Measurements from ENCODE around the gene SCUBE1.

SCUBE1 gene

DNA sequence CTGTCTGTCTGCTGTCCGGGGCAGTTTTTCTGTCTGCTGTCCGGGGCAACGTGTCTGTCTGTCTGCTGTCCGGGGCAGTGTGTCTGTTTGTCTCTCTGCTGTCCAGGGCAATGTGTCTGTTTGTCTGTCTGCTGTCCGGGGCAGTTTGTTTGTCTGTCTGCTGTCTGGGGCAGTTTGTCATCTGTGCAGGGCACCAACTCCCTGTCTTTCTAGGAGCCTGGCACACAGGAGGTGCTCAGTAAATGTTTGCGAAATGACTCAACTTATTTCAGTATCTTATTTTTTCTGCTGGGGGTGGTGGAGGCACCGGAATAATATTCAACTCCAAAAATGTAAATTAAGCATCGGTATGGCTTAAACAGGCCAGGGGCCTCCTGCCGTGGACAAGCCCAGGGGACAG, 144.2 kb downstream of the SCUBE1 start:
- in situ Hi-C loops (cut with MboI; ENCODE audit: low pct_unique_long_range_greater_than_20kb, low sequenced_read_pairs): no loop called here
- no peak for DNase-seq

DNA sequence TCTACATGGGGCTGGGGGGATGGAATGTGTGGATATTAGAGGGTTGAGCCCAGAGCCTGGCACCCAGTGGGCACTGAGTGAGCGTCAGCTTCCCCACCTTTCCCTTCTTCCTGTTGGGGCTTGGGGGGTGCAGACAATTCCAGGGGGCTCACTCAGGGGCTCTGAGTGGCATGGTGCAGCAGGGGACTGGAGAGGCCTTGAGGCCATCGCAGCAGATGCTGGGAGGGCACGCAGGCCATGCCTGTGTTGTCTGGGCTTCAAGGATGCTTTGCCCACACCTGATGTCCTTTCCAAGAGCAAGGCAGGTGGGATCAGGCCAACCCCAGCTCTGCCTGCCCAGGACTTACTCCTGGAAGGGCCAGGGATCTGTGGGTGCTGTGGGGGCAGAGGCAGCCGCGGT, 145.0 kb downstream of the SCUBE1 start:
- in situ Hi-C loops (cut with MboI; ENCODE audit: low pct_unique_long_range_greater_than_20kb, low sequenced_read_pairs): no loop called here
- DNase-seq: no peak

DNA sequence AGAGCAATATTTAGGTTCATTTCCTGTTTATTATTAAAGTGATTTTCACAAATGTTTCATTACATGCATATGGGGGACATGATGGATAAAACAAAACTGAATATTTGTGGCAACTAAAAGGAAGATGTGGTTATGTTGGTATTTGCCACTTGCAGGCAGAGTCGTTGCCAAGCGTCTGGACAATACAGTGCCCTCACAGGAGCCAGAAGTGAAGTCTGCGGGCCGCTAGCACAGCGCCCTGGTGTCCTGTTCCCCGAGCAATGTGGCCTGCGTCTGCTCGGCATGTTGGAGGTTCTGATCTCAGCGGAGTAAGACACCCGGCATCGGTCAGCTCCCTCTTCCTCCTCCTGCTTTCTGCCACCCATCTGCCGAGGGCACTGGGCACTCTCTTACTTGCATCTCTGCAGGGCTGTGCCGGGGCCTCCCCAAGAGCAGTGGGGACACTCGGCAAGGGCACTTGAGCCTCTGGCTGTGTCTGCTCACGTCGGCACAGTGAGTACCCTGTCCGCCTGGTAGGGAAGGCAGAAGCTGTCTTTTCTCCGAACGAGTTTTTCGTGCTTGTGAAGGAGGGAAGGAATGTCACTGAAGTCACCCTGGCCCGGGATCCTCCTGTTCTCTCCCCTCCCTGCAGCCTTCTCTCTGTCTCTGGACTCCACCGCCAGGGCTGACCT, 145.8 kb downstream of the SCUBE1 start:
- no peak for DNase-seq
- in situ Hi-C loops (cut with MboI; ENCODE audit: low pct_unique_long_range_greater_than_20kb, low sequenced_read_pairs): no loop called here

DNA sequence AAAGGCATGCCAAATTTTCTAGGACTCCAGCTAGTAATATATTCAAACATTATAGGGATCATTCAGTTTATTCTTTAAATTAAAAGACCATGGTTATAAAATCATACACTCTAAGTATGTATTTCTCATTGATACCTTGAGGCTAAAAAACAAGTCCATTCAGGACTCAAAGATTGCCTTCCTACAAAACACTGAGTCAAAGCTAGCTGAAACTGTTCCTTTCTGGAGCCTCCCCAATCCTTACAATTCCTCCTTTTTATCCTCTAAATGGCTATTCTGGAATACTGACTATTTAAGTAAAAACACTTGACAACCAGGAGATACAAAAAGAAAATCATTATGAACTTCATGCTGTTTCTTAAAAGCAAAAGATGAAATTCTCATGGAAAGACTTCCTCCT, 151.3 kb downstream of the SCUBE1 start:
- DNase-seq: no peak
- in situ Hi-C loops (cut with MboI; ENCODE audit: low pct_unique_long_range_greater_than_20kb, low sequenced_read_pairs): no loop called here

DNA sequence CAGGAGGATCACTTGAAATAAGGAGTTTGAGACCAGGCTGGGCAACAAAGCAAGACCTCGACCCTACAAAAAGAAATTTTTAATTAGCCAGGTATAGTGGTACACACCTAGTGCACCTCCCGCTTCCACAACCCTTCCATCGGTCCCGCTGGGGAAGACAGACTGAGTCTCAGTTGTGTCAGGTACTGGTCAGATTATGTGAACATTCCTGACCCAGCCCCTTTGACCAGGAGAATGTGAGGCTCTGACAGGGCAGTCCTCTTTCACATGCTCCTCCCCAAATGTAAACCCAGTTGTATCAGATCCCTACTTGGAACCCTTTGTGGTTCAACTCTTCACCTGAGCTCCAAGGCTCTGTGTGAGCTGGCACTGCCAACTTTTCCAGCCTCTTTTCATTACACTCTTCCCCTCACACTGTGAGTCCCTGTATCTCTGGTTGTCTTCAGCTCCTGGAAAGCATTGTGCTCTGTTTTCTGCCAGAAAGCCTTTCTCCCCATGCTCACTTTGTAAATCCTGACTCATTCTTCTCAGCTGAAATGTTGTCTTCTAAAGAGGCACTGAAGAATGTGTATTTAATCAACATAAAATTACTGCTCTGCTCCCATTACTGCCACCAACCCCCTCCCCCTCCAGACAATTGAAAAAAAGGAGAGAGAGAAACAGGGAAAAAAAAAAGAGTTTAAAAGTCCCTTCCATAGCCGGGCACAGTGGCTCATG, 154.2 kb downstream of the SCUBE1 start:
- in situ Hi-C loops (cut with MboI; ENCODE audit: low pct_unique_long_range_greater_than_20kb, low sequenced_read_pairs): no loop called here
- DNase-seq: no peak

DNA sequence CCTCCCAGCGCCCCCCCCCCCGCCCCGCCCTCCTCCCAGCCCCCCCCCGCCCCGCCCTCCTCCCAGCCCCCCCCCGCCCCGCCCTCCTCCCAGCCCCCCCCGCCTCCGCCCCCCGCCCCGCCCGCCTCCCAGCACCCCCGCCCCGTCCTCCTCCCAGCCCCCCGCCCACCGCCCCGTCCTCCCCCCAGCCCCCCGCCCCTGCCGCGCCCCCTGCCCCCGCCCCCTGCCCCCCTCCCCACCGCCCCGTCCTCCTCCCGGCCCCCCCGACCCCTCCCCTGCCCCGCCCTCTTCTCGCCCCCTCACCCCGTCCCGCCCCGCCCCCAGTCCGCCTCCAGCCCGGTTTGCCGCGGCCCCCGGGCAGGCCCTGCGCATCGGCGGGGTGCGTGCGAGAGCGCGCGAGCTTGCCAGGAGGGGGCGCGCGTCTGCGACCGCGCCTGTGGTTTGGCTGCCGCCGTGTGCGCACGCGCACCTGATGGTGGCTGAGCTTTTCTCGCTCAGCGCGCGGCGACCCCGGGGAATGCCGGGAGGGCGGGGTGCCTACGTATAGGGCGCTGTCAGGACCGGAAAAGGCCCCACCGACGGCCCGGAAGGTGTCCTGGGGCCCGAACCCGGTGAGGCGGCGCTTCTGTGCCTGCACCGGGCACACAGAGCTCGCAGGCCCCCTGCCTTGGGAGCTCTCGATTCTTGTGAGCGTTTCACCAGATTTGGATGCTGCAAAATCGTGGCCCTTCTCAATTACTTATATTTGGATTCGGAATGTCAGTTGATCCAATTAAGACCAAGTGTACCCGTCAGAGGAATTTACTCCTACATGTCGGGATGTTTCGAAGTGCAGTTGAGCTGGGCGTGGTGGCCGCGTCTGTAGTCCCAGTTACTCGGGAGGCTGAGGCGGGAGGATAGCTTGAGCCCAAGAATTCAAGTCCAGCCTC, 155.7 kb downstream of the SCUBE1 start:
- in situ Hi-C loops (cut with MboI; ENCODE audit: low pct_unique_long_range_greater_than_20kb, low sequenced_read_pairs): no loop called here

DNA sequence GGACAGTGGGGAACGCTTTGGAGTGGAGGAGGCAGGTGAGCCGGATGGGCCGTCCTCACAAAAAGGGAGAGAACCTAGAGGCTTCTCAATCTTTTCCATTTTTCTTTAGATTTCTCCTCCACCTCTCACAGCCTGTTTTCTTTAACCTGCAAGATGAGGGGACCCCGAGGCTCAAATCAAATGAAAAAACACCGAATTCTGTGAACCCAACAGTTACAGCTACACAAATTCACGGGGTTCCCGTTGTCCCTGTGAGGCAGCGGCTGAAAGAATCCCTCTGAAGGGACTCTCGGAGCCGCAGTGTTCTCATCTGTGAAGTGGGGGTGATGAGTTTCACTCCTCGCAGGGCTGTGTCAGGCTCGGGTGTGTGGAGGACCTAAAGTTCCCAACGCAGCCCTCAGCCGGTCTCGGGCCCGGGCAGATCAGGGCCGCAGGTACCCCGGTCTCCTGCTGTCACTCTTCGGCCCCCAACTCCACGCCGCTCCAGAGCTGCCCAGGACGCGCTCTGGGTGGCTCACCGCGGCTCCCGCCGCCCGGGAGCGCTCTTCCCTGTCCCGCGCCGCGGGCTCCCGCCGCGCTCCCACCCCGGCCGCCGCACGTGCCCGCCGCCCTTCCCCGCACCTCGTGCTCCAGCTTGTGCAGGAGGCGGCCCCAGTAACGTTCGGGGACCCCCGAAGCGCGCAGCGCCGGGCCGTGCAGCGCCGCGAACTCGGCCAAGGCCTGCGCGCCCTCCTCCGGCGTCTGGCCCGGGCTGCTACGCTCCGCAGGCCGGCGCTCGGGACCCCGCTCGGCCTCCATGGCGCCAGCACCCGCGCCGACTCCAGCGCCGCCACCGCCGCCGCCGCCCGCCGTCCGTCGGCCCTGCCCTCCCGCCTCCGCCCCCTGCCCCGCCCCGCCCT, 156.7 kb downstream of the SCUBE1 start, which contains the start of gene TTLL12:
Gene TTLL12 (minus strand): TSS at position 863 of the 899 bp plus-strand sequence. CDS start 65 bp downstream, at position 798.
- in situ Hi-C loops (cut with MboI; ENCODE audit: low pct_unique_long_range_greater_than_20kb, low sequenced_read_pairs): no loop called here
- peak; percentile 45 for DNase-seq

More for the DNA sequence above, 155.7 kb downstream of the SCUBE1 start:
- peak; percentile 97 for DNase-seq

DNA sequence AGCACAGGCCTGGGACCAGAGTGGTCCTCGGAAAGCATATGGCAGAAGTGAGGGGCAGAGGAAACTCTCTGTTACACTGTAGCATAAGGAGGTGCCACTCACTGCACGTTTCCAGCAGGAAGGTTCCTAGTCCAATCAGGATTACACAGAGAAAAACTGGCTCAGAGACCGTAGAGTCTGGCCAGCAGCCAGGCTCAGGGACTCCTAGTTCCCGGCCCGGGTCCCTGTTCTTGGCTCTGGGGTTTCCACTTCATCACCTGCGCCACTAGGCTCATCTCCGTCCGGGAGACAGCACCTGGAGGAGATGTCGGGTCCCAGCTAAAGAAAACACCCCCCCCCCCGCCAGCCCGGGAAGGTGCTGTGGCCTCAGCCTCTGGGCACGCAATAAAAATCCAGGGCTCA, 157.3 kb downstream of the SCUBE1 start:
- in situ Hi-C loops (cut with MboI; ENCODE audit: low pct_unique_long_range_greater_than_20kb, low sequenced_read_pairs): no loop called here
- DNase-seq: peak; percentile 14

DNA sequence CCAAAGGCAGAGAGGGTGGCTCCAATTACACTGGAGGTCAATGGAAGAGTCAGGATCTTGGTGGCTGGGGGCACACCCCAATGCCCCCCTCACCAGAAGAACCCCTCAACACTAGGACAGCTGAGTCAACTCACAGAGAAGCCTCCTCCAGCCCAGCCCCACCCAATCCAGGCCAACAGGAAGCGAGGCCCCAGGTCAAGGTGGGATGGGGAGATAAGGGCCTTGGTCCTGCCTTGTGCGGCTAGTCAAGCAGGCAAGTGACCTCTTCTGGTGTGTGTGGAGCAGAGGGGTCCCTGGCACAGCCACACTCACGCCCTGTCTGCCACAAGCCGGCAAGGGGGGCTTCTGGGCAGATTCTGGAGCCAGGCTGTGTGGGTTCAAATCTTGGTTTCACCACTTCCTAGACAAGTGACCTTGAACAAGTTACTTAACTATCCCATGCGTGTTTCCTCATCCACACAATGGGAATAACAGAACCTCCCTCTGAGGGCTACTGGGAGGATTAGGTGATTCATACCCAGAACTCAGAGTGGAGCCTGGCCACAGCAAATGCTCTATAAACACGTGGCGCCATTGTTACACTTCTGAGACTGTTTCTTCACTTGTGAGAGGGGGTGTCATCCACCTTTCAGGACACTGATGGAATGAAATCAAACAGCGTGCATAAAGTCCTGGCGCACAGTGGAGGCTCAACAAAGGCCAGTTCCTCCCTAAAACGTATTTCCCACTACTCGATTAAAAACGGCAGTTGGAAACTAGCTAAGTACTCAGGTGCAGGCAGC, 159.5 kb downstream of the SCUBE1 start:
- in situ Hi-C loops (cut with MboI; ENCODE audit: low pct_unique_long_range_greater_than_20kb, low sequenced_read_pairs): no loop called here
- peak; percentile 14 for DNase-seq

DNA sequence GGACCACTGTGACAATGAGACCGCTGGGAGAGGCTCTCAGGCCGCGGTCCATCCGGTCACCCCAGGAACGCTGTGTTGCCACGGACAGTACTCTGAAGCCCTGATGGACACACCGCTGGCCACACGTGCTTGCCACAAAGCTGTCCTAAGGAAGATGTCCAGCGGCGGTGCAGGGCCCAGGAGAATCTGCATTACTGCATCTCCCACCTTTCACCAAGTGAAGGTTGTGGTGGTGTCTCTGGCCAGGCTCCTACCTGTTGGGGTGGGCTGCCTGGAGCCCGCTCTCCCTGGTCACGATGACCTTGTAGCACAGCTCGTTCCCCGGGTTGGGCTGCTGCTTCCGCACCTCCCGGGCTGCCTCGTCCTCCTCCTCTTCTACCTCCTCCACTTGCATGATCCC, 160.4 kb downstream of the SCUBE1 start:
- in situ Hi-C loops (cut with MboI; ENCODE audit: low pct_unique_long_range_greater_than_20kb, low sequenced_read_pairs): no loop called here
- no peak for DNase-seq

DNA sequence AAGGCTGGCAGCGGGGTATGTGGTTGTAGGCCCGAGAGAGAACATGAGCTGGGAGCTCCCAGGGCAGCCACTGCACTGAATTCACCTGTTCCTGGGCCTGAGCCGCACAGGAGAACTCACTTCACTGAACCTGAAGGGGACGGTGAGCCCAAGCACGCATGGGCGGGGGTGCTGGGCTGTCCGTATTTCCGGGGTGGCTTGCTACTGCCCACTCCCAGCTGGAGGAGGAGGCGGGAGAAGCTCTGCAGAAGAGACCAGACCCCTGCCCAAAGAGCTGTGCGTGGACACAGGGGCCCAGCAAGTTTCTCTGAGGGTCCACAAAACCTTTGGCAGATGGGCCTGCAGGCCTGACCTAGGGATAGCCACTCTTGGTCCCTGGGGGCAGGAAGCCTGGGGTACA, 161.1 kb downstream of the SCUBE1 start:
- DNase-seq: no peak
- in situ Hi-C loops (cut with MboI; ENCODE audit: low pct_unique_long_range_greater_than_20kb, low sequenced_read_pairs): no loop called here

DNA sequence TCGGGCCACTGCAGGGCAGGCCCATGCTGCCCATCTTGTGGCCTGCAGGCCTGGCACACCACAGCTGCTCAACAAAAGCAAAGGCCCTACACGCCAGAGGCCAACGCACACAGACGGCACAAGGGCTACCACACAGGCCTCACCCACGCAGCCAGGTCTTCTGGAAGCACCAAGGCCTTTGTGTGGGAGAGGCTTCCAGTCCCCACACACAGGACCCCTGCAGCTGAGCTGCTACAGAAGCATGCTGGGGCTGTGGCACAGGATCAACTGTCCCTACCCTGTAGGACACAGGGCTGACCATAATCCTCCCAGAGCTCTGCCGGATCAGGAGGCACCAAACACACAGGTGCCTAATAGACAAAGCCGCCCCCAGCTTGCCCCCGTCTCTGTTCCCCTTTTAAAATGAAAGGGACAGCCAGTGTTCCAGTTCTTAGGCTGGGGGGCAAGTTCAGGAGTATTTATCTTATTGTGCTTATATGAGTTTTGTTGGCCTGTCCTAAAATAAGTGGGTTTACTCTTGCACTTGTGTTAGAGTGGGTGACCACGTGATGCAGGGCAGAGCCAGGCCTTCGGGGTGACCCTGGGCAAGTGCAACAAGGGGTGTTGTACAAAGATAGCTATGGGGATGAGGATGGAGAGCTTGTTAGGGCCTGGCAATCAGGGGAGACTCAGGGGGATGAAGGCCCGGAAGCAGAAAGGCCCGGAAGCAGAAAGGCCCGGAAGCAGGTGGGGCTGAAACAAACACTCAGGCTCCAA, 161.7 kb downstream of the SCUBE1 start:
- in situ Hi-C loops (cut with MboI; ENCODE audit: low pct_unique_long_range_greater_than_20kb, low sequenced_read_pairs): no loop called here
- DNase-seq: no peak

DNA sequence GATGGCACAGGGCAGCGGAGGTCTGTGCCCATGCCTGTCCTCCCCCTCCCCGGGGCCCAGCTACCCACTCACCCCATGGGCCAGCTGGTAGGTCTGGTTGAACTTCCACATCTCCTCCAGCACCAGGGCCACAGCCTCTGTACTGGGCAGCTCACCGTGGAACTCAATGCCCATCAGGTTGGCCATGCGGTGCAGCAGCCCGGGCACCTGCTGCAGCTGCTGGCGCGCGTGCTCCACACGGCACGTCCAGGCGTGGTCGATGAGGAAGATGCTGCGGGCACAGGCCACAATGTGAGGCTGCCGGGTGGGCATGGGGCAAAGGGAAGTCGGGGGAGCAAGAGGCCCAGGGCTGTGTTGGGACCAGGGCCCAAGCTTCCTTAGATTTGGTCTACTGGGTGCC, 162.5 kb downstream of the SCUBE1 start:
- in situ Hi-C loops (cut with MboI; ENCODE audit: low pct_unique_long_range_greater_than_20kb, low sequenced_read_pairs): no loop called here
- DNase-seq: no peak

DNA sequence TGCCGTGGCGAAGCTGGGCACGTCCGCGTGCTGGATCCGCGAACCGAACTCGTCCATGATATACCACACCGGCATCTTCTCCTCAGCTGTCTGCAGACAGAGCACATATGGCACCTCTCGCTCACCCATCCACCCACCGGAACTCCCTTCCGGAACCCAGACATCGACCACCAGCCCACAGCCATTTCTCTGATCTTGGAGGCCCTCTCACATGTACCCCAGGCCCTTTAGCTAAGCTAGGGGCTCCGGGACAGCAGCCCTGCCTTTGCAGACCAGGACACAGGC, 163.3 kb downstream of the SCUBE1 start:
- in situ Hi-C loops (cut with MboI; ENCODE audit: low pct_unique_long_range_greater_than_20kb, low sequenced_read_pairs): no loop called here
- DNase-seq: no peak

DNA sequence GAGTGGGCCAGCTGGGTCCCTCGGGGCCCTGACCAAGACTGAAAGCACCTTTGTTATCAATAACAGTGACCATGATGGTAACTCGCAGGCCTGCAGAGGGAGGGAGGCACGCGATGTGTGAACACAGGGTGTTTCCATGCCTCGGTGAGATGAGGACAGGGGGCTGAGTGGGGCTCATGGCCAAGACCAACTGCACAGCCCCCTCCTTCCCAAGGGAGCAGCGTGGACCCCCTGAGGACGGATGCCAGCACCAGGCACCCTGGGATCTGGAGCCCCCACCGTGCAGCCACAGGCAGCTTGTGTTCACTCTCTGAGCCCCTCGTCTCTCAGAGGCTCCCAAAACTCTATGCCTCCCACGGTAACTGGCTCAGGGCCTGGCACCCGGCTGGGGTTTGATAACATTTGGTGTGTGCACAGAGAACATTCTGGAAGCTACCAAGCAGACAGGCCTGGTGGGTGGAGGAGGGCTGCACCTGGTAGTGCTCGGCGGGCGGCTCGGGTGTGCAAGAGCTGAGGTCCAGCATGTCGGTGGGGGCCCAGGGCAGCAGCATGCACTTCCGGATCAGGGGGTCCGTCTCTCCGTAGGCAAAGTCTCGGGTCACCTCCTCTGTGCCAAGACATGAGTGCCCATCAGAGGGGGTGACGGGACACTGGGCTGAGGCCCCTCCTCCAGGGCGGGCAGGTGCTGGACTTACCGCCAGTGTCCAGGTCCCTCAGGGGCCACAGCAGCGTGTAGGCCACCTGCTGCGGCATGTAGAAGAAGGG, 163.8 kb downstream of the SCUBE1 start:
- in situ Hi-C loops (cut with MboI; ENCODE audit: low pct_unique_long_range_greater_than_20kb, low sequenced_read_pairs): no loop called here
- no peak for DNase-seq

DNA sequence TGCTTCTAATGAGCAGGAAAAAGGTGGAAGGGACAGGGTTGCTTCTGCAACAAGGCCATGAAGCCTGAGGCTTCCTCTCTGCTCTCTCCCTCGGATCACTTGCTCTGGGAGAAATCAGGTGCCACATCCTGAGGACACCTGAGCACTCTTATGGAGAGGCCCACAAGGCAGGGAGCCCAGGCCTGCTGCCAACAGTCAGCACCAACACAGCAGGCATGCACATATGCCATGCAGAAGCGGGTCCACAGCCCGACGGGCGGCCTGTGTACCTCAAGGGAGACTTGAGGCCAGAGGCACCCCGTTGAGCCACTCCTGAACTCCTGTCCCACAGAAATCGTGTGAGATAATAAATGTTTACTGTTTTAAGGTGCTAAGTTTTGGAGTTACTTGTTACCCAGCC, 165.7 kb downstream of the SCUBE1 start:
- in situ Hi-C loops (cut with MboI; ENCODE audit: low pct_unique_long_range_greater_than_20kb, low sequenced_read_pairs): no loop called here
- DNase-seq: no peak

DNA sequence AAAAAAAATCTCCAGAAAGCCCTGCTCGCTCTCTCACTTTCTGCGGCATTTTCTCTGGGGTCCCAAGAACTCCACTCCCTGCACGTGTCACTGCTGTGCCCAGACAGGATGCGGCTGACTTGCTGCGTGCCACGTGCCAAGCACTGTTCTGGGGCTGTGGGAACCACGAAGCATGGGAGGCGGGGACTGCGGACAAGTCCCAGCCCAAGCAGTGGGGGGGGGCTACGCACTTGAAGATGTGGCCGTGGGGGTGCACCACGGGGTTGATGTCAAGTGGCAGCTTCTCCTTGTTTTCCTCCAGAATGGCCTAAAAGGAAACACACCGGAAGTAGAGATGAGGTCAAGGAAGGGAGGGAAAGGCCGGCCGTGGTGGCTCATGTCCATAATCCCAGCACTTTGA, 167.1 kb downstream of the SCUBE1 start:
- no peak for DNase-seq
- in situ Hi-C loops (cut with MboI; ENCODE audit: low pct_unique_long_range_greater_than_20kb, low sequenced_read_pairs): no loop called here
